ENCODE data around the gene NPHP1. TPM values are rescaled to one million over a fixed set of nuclear protein-coding genes. Genes with fewer than 3 reads are reported as not detected.

The NPHP1 gene
- total and polyA plus RNA-seq, 2 of the 8 experiments (the other 6 are each of a cell fraction or from before 2014, with no cell fraction given): 1.4 to 2.8 TPM

- no peak overlapping the region for H3K18ac ChIP-seq (ENCODE audit: extremely low read depth, low read length)
- H3K23ac ChIP-seq (ENCODE audit: insufficient read length): no peak overlapping the region
- H2BK120ac ChIP-seq (replicated peaks; ENCODE audit: low read depth, low read length): no peak overlapping the region
- no peak overlapping the region for H3K9ac ChIP-seq (replicated peaks in 1 of 4; ENCODE audit: extremely low read depth in 1 of 4, low read depth in 3 of 4, low read length in 3 of 4)
- no peak overlapping the region for H3K4ac ChIP-seq (replicated peaks; ENCODE audit: insufficient read length, low read depth, low read length)
- no peak overlapping the region for H3K4me2 ChIP-seq (ENCODE audit: insufficient read depth in 1 of 2, low read depth in 2 of 2, low read length in 2 of 2)
- no peak overlapping the region for H2BK5ac ChIP-seq (ENCODE audit: low read depth, low read length)
- no peak overlapping the region for H3K14ac ChIP-seq (ENCODE audit: insufficient read length)
- FAIRE-seq (no peak), DNase-seq (ENCODE audit: low read depth in 1 of 2, low spot score in 2 of 2) (peak in 1 of 2 experiments; percentile 33)
- no peak overlapping the region for H2AFZ ChIP-seq (ENCODE audit: low read length)
- no peaks in the 10 kb centered on the region for H3K79me2 ChIP-seq (ENCODE audit: control insufficient read depth in 1 of 2, insufficient read depth in 2 of 2, low read length in 2 of 2)
- no peaks in the 10 kb centered on the region for H3K9me3 ChIP-seq (ENCODE audit: insufficient read depth in 2 of 2, low read depth in 1 of 2, low read length in 1 of 2)
- CTCF ChIA-PET (ENCODE audit: partially characterized antibody): interaction anchor here (0.8 to 2.1 kb wide), 3 partner anchors 9 to 88 kb away, joined by 3 to 7 read pairs (median 3); partner anchors contain the start of gene MALL
- H2BK15ac ChIP-seq (ENCODE audit: low read length): no peak overlapping the region
- WGBS, 2 experiments (ENCODE audit: extremely low coverage in 1 of 2, insufficient coverage in 1 of 2, insufficient read length in 1 of 2, insufficient replicate concordance in 2 of 2, low coverage in 1 of 2, low lambda C conversion rate in 2 of 2, missing lambda C conversion rate in 1 of 2): 76% methylated on average over 10 of the region's 10 CpGs; no CpG with 5 or more reads in 1 of the 2 experiments
- no peaks in the 10 kb centered on the region; a peak in 2 of 7 replicates for H3K4me1 ChIP-seq (replicated peaks in 1 of 4; ENCODE audit: control insufficient read depth in 3 of 4, insufficient read depth in 4 of 4, low read length in 3 of 4)
- H3K56ac ChIP-seq (replicated peaks; ENCODE audit: insufficient read length, low read depth, low read length): no peak overlapping the region
- no peaks in the 10 kb centered on the region for H3K79me1 ChIP-seq (ENCODE audit: low read depth, low read length)
- no peak for TF ChIP-seq BRCA1 (IDR thresholded peaks at IDR 0.05; ENCODE audit: low read depth, low read length)
- no peak for TF ChIP-seq CBX5 (IDR thresholded peaks at IDR 0.05; ENCODE audit: low read depth, low read length)
- TF ChIP-seq RFX5 (IDR thresholded peaks at IDR 0.05; ENCODE audit: borderline replicate concordance, low read depth, low read length): no peak
- TF ChIP-seq SP1 (IDR thresholded peaks at IDR 0.05; ENCODE audit: low read depth, low read length): no peak
- TF ChIP-seq MAX (IDR thresholded peaks at IDR 0.05): no peak
- TF ChIP-seq CTCF (IDR thresholded peaks at IDR 0.05; ENCODE audit: control extremely low read depth in 1 of 3, insufficient read depth in 1 of 3, low read depth in 1 of 3, low read length in 3 of 3): no peak
- no peak for TF ChIP-seq YY1 (IDR thresholded peaks at IDR 0.05; ENCODE audit: low read depth, low read length)
- TF ChIP-seq EZH2 (IDR thresholded peaks at IDR 0.05; ENCODE audit: low read depth, low read length, severe bottlenecking): no peak
- no peak for TF ChIP-seq SRF (IDR thresholded peaks at IDR 0.05; ENCODE audit: low read depth, low read length)
- POLR2A ChIA-PET (ENCODE audit: partially characterized antibody): no interaction called here
- no peak overlapping the region for H3K27ac ChIP-seq (ENCODE audit: low read depth, low read length)
- H4K5ac ChIP-seq (ENCODE audit: insufficient read length, low read depth, low read length): no peak overlapping the region
- no peaks in the 10 kb centered on the region for H3K23me2 ChIP-seq (ENCODE audit: low read depth, low read length)
- no peaks in the 10 kb centered on the region for H3K27me3 ChIP-seq (replicated peaks in 1 of 4; ENCODE audit: control insufficient read depth in 3 of 4, extremely low read depth in 1 of 4, insufficient read depth in 3 of 4, low read length in 3 of 4)
- H3K36me3 ChIP-seq (ENCODE audit: control insufficient read depth in 2 of 4, insufficient read depth in 4 of 4, low read length in 3 of 4): no peaks in the 10 kb centered on the region
- no peak overlapping the region for H4K91ac ChIP-seq (replicated peaks; ENCODE audit: insufficient read length, low read length)
- no peak overlapping the region for H2AK5ac ChIP-seq (ENCODE audit: low read depth, low read length)
- no peak overlapping the region for H2BK20ac ChIP-seq (ENCODE audit: low read length)
- H4K8ac ChIP-seq (ENCODE audit: extremely low read depth, insufficient read depth, low read length): no peak overlapping the region
- H3K4me3 ChIP-seq (ENCODE audit: extremely low read depth in 1 of 4, insufficient read depth in 2 of 4, low read depth in 3 of 4, low read length in 4 of 4): no peak overlapping the region
- no peaks in the 10 kb centered on the region for H4K20me1 ChIP-seq (replicated peaks in 1 of 2; ENCODE audit: control insufficient read depth in 1 of 2, insufficient read depth in 2 of 2, low read length in 2 of 2)
- no peak overlapping the region for H2BK12ac ChIP-seq (ENCODE audit: low read depth, low read length)
Measured at GRCh38 chr2:110099471-110100225, 105.2 kb downstream of the NPHP1 start.
